GM12864 (cell line): ENCODE measurements around the gene ARHGAP42.

ENCODE experiments used
- DNase-seq: peaks from one replicate; pipeline ENCODE4 v3.0.0-alpha.2; 2011; ENCODE audit warnings: low read depth
- H3K4me3 ChIP-seq: 2 replicates; pipeline ENCODE4 v1.5.1; 2011; ENCODE audit warnings: mild to moderate bottlenecking, low read depth, low read length, control low read depth
- TF ChIP-seq, protein P1 (sequence below): IDR thresholded peaks from 2 replicates; pipeline ENCODE4 v1.5.1; 2011; ENCODE audit warnings: low read depth, mild to moderate bottlenecking, moderate library complexity, low read length, control low read depth, inconsistent platforms; ENCODE audit errors: missing control alignments

Gene ARHGAP42, protein sequence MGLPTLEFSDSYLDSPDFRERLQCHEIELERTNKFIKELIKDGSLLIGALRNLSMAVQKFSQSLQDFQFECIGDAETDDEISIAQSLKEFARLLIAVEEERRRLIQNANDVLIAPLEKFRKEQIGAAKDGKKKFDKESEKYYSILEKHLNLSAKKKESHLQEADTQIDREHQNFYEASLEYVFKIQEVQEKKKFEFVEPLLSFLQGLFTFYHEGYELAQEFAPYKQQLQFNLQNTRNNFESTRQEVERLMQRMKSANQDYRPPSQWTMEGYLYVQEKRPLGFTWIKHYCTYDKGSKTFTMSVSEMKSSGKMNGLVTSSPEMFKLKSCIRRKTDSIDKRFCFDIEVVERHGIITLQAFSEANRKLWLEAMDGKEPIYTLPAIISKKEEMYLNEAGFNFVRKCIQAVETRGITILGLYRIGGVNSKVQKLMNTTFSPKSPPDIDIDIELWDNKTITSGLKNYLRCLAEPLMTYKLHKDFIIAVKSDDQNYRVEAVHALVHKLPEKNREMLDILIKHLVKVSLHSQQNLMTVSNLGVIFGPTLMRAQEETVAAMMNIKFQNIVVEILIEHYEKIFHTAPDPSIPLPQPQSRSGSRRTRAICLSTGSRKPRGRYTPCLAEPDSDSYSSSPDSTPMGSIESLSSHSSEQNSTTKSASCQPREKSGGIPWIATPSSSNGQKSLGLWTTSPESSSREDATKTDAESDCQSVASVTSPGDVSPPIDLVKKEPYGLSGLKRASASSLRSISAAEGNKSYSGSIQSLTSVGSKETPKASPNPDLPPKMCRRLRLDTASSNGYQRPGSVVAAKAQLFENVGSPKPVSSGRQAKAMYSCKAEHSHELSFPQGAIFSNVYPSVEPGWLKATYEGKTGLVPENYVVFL

GRCh38 chr11:100687054-100687629 lies at the start of gene ARHGAP42:
Gene ARHGAP42, plus strand, starts transcription at chr11:100687288. Its CDS starts 391 bp downstream, at chr11:100687679.
- DNase-seq: peak; percentile 69
- TF ChIP-seq, protein P1, sequence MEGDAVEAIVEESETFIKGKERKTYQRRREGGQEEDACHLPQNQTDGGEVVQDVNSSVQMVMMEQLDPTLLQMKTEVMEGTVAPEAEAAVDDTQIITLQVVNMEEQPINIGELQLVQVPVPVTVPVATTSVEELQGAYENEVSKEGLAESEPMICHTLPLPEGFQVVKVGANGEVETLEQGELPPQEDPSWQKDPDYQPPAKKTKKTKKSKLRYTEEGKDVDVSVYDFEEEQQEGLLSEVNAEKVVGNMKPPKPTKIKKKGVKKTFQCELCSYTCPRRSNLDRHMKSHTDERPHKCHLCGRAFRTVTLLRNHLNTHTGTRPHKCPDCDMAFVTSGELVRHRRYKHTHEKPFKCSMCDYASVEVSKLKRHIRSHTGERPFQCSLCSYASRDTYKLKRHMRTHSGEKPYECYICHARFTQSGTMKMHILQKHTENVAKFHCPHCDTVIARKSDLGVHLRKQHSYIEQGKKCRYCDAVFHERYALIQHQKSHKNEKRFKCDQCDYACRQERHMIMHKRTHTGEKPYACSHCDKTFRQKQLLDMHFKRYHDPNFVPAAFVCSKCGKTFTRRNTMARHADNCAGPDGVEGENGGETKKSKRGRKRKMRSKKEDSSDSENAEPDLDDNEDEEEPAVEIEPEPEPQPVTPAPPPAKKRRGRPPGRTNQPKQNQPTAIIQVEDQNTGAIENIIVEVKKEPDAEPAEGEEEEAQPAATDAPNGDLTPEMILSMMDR: no peak
- peak within 1 kb of the TSS; percentile 77 for H3K4me3 ChIP-seq

DNA sequence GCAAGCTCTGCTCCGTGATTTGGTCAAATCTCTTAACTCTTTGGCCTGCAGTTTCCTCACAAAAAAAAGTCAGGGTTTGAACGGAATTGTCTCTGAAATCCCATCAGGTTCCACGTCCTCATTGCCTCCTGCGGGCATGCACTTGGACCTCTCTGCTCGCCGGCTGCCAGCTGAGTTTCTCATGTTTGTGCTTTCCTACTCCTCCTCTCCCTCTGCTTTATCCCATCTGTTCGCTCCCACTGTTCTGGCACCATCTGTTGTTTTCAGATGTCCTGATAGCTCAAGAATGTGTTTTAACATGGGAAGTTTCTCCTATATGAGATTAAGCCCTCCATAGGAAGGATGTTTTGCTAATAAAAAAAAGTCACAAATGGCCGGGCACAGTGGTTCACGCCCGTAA lies 49.4 kb upstream of the ARHGAP42 start:
- no peak overlapping the region for H3K4me3 ChIP-seq
- TF ChIP-seq, protein P1: no peak
- no peak for DNase-seq

- TF ChIP-seq, protein P1: no peak
- H3K4me3 ChIP-seq: no peak overlapping the region
- DNase-seq: no peak
Observed at GRCh38 chr11:100638648-100639047, 48.4 kb upstream of the ARHGAP42 start.

- no peak for DNase-seq
- TF ChIP-seq, protein P1: no peak
Observed at GRCh38 chr11:100639140-100639539, 47.9 kb upstream of the ARHGAP42 start.

DNA sequence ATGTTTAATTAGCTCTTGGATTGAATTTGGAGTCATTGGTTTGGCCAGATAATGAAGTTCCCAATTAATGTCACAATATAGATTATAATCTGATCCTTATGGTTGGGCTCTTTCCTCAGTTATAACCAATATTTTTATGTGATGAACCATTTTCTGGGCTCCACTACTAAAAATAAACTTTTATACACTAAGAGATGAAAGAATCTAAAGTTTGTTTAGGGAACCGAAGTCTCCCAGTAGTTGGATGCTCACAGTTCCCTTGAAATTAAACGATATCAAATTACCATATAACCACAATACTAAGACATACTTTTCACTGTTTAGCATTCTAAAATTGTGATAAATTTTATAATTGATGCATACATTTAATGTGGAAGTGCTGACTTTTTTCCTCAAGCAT lies 47.0 kb upstream of the ARHGAP42 start:
- H3K4me3 ChIP-seq: no peak overlapping the region
- DNase-seq: no peak
- TF ChIP-seq, protein P1: no peak

More at GRCh38 chr11:100639140-100639539, 47.9 kb upstream of the ARHGAP42 start:
- no peak overlapping the region for H3K4me3 ChIP-seq

DNA sequence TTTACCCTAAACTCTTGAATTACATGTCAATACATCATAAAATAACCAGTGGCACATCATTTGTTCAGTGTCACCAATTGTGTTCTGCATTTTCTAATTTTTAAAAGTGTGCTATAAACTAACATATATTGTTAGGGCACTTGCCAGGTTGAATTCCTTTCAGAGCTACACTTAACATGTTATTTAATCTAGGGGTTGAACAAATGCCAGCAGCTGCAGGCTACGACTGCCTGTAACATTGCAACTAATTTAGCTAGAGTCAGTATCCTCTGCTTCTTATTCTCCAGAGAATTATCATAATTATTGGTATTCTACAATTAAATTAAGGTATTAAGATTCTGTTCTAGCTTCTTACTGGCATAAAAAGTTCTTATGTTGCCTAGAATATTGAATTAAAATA lies 46.4 kb upstream of the ARHGAP42 start:
- no peak for DNase-seq
- TF ChIP-seq, protein P1: no peak

More for the DNA sequence above, 46.4 kb upstream of the ARHGAP42 start:
- H3K4me3 ChIP-seq: no peak overlapping the region
